Nephron (organoid): ENCODE results near the gene CCNJL.

Source experiments
- H3K27ac Mint-ChIP-seq, 3 experiments: 2 replicates each; pipeline ENCODE4 v1.8.0; 2020; ENCODE audit warnings: mixed read lengths in 3 of 3, mild to moderate bottlenecking in 2 of 3, moderate library complexity in 1 of 3
- H3K27me3 Mint-ChIP-seq: 2 replicates; pipeline ENCODE4 v1.8.0; 2021; ENCODE audit warnings: low read depth, mild to moderate bottlenecking, moderate library complexity, mixed read lengths
- H3K36me3 Mint-ChIP-seq: 2 replicates; pipeline ENCODE4 v1.8.0; 2020; ENCODE audit warnings: low read depth, mixed read lengths
- H3K4me1 Mint-ChIP-seq: 2 replicates; pipeline ENCODE4 v1.8.0; 2020; ENCODE audit warnings: mixed read lengths
- H3K4me3 Mint-ChIP-seq, 3 experiments: 2 replicates each; pipeline ENCODE4 v1.8.0; 2020; ENCODE audit warnings: mild to moderate bottlenecking in 3 of 3, mixed read lengths in 3 of 3, moderate library complexity in 2 of 3
- H3K9me3 Mint-ChIP-seq: 2 replicates; pipeline ENCODE4 v1.8.0; 2020; ENCODE audit warnings: mixed read lengths
- TF ChIP-seq, protein P1 (sequence below), 3 experiments: fragments of 200-600 bp; sonication (generic); IDR thresholded peaks; one replicate each; pipeline ENCODE4 v1.5.0; 2021; ENCODE audit warnings: antibody characterized with exemption in 3 of 3; ENCODE audit not compliant: unreplicated experiment in 3 of 3

CCNJL gene

DNA sequence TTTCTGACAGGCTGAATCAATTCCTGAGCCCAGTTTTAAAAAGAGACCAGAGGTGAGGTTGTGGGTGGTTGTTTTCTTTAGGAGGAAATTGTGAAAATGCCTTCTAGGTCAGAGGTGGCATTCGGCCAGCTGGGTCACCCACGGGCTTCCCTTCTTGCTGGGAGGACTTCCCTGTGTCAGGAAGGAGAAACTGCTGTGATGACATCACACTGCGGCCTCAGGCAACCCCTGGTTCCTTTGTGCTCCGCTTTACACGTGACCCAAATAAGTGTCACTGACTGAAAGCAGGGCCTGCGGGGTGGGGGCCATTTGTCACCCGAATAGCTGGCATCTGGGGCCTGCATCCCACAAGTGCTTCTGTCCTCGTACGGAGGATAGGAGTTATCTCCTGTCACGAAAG, 43.3 kb downstream of the CCNJL start:
- H3K4me3 Mint-ChIP-seq, result no peak overlapping the region
- no peaks in the 10 kb centered on the region for H3K27me3 Mint-ChIP-seq
- H3K27ac Mint-ChIP-seq, result no peak overlapping the region
- H3K9me3 Mint-ChIP-seq, result no peaks in the 10 kb centered on the region
- H3K36me3 Mint-ChIP-seq, result peaks cover 16% of the 10 kb centered on the region
- TF ChIP-seq, protein P1, sequence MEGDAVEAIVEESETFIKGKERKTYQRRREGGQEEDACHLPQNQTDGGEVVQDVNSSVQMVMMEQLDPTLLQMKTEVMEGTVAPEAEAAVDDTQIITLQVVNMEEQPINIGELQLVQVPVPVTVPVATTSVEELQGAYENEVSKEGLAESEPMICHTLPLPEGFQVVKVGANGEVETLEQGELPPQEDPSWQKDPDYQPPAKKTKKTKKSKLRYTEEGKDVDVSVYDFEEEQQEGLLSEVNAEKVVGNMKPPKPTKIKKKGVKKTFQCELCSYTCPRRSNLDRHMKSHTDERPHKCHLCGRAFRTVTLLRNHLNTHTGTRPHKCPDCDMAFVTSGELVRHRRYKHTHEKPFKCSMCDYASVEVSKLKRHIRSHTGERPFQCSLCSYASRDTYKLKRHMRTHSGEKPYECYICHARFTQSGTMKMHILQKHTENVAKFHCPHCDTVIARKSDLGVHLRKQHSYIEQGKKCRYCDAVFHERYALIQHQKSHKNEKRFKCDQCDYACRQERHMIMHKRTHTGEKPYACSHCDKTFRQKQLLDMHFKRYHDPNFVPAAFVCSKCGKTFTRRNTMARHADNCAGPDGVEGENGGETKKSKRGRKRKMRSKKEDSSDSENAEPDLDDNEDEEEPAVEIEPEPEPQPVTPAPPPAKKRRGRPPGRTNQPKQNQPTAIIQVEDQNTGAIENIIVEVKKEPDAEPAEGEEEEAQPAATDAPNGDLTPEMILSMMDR (IDR thresholded peaks at IDR 0.05; ENCODE audit: unreplicated experiment in 3 of 3), result no peak
- peaks cover 17% of the 10 kb centered on the region for H3K4me1 Mint-ChIP-seq

DNA sequence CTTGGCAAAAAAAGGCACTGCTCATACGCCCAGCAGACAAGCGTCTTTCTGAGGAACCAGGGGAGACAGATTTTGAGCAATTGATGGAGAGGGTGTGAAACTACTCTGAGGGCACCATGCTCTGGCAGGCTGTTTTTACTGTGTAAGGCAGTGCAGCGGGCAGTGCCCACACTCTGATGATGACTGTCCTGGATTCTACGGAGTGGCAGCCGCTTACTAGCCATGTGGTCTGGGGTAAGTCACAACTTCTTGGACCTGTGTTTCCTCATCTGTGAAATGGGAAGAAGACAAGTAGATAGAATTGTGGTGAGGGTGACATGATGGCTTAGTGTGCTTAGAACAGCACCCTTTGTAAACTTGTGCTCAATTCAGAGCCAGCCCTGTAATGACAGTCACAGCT, 44.2 kb downstream of the CCNJL start:
- TF ChIP-seq, protein P1 (IDR thresholded peaks at IDR 0.05; ENCODE audit: unreplicated experiment in 3 of 3), result no peak
- Mint-ChIP-seq H3K9me3 (no peaks in the 10 kb centered on the region), H3K4me3 (no peak overlapping the region), H3K27ac (no peak overlapping the region), H3K36me3 (peaks cover 16% of the 10 kb centered on the region), H3K27me3 (no peaks in the 10 kb centered on the region), H3K4me1 (peaks cover 24% of the 10 kb centered on the region)

DNA sequence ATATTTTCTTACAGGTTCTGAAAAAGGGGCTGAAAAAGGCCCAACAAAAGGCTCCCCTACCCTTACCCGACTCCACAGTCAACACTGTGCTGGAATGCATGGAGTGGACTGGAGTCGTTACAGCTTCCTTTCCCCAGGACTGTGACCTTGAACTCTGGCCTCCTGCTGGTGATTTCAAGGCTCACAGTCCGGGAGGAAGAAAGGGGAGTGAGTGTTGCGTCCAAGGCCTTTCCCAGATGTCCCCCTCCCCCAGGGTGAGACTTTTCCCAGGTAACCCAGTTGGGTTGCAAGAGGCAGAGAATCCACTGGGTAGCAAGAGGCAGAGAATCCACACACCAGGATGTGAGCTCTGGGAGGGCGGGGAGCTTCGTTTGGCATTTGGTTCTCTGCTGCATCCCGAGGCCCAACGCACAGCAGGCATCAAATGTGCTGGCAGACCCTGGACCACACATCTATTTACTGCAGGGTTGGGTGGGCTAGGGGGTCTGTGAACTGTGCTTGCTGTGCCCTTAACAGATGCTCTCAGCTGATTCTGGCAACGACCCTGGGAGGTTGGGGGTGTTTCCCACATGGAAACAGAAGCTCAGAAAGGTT, 45.5 kb downstream of the CCNJL start:
- Mint-ChIP-seq H3K9me3 (no peaks in the 10 kb centered on the region), H3K27me3 (peaks cover 3% of the 10 kb centered on the region), H3K4me1 (peaks cover 32% of the 10 kb centered on the region), H3K27ac (no peak overlapping the region), H3K4me3 (no peak overlapping the region), H3K36me3 (peaks cover 16% of the 10 kb centered on the region)
- TF ChIP-seq, protein P1 (IDR thresholded peaks at IDR 0.05; ENCODE audit: unreplicated experiment in 3 of 3), result peak in 1 of 3 experiments; percentile 23

DNA sequence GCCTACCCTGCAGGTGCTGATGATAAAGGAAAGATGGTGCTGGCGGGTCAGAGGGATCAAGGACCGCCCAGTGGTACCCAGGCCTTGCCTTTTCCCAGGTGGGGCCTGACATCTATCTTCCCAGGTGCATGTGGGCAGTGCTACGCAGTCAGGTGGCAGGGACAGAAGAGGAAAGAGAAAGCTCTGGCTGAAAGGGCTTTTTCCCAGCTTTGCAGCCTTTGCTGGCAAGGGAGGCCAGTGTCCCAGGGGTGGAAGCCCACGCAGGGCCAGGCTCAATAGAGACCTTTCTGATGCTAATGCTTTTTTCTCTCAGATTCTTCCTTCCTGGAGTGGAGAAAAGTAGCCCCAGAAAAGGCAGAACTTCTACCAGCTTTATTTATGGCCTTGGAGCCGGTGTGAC, 46.3 kb downstream of the CCNJL start:
- Mint-ChIP-seq H3K9me3 (no peaks in the 10 kb centered on the region), H3K4me1 (peaks cover 33% of the 10 kb centered on the region), H3K36me3 (peaks cover 18% of the 10 kb centered on the region), H3K27me3 (peaks cover 4% of the 10 kb centered on the region), H3K4me3 (no peak overlapping the region), H3K27ac (no peak overlapping the region)
- TF ChIP-seq, protein P1 (IDR thresholded peaks at IDR 0.05; ENCODE audit: unreplicated experiment in 3 of 3), result no peak

DNA sequence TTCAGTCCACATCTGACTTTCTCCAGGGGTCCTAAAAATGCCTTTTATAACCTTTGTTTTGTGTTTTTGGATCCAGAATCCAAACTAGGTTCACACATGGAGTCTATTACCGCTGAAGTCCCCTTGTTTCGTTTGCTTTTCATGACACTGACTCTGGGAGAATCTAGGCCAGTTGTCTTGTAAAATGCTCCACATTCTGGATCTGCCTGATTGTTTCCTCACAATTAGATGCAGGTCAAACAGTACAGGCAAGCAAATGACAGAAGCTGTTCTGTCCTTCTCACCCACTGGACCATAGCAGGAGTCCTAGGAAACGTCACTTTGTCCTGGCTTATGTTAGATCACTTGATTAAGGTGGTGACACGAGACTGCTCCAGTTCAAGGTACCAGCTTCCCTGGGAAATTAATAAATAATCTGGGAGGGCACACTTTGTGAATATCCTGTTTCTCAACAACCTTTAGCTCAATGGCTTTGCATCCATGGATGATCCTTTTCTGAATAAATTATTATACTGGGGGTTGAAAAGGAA, 49.0 kb downstream of the CCNJL start:
- TF ChIP-seq, protein P1 (IDR thresholded peaks at IDR 0.05; ENCODE audit: unreplicated experiment in 3 of 3), result no peak
- no peaks in the 10 kb centered on the region for H3K9me3 Mint-ChIP-seq
- peaks cover 24% of the 10 kb centered on the region for H3K36me3 Mint-ChIP-seq
- H3K27ac Mint-ChIP-seq, result peak overlapping the region; percentile 21 to 84 (median 54)
- H3K27me3 Mint-ChIP-seq, result peaks cover 4% of the 10 kb centered on the region
- peaks cover 31% of the 10 kb centered on the region for H3K4me1 Mint-ChIP-seq
- H3K4me3 Mint-ChIP-seq, result no peak overlapping the region
